HG02610 (cell line): ENCODE measurements around the gene CYB5R4.
A peak's percentile ranks its signal among the peaks of the same experiment; 100 is the strongest.
"Not testable (repeated sequence)": the region's sequence is repeated elsewhere in the genome, so short reads cannot be mapped to it uniquely, and the experiment has no call there.

Experiments
- ATAC-seq: cut with Tn5 transposase; IDR thresholded peaks from one replicate; pipeline ENCODE4 v1.9.1; 2021; ENCODE audit warnings: mild to moderate bottlenecking, moderate library complexity; ENCODE audit not compliant: unreplicated experiment

CYB5R4 gene

GRCh38 chr6:83862776-83863471 lies 3.4 kb downstream of the CYB5R4 start:
- ATAC-seq, result no peak

GRCh38 chr6:83867043-83867442 lies 7.6 kb downstream of the CYB5R4 start:
- no peak for ATAC-seq

GRCh38 chr6:83867527-83868161 lies 8.2 kb downstream of the CYB5R4 start:
- ATAC-seq, result no peak

- ATAC-seq, result no peak
Observed at GRCh38 chr6:83868639-83869038, 9.2 kb downstream of the CYB5R4 start.

- no peak for ATAC-seq
Observed at GRCh38 chr6:83870649-83871048, 11.2 kb downstream of the CYB5R4 start.

GRCh38 chr6:83872386-83873118 lies 13.1 kb downstream of the CYB5R4 start:
- ATAC-seq, result peak; percentile 46

- no peak for ATAC-seq
Observed at GRCh38 chr6:83873869-83874268, 14.4 kb downstream of the CYB5R4 start.

- ATAC-seq, result no peak
Observed at GRCh38 chr6:83875843-83876242, 16.4 kb downstream of the CYB5R4 start.

GRCh38 chr6:83878902-83879644 lies 19.6 kb downstream of the CYB5R4 start:
- ATAC-seq, result no peak

- no peak for ATAC-seq
Observed at GRCh38 chr6:83879746-83880145, 20.3 kb downstream of the CYB5R4 start.

GRCh38 chr6:83883240-83883639 lies 23.8 kb downstream of the CYB5R4 start:
- no peak for ATAC-seq

- peak; percentile 84 for ATAC-seq
Observed at GRCh38 chr6:83884523-83884922, 25.0 kb downstream of the CYB5R4 start.

GRCh38 chr6:83885984-83886383 lies 26.5 kb downstream of the CYB5R4 start:
- no peak for ATAC-seq

- ATAC-seq, result no peak
Observed at GRCh38 chr6:83889621-83890020, 30.1 kb downstream of the CYB5R4 start.

- ATAC-seq, result no peak
Observed at GRCh38 chr6:83890520-83890919, 31.0 kb downstream of the CYB5R4 start.

GRCh38 chr6:83891586-83891985 lies 32.1 kb downstream of the CYB5R4 start:
- no peak for ATAC-seq

GRCh38 chr6:83893024-83893423 lies 33.5 kb downstream of the CYB5R4 start:
- ATAC-seq, result no peak

GRCh38 chr6:83897094-83897493 lies 37.6 kb downstream of the CYB5R4 start:
- ATAC-seq, result not testable (repeated sequence)

GRCh38 chr6:83901624-83902023 lies 42.1 kb downstream of the CYB5R4 start:
- ATAC-seq, result no peak

GRCh38 chr6:83904395-83904794 lies 44.9 kb downstream of the CYB5R4 start:
- ATAC-seq, result no peak

- no peak for ATAC-seq
Observed at GRCh38 chr6:83905648-83906047, 46.2 kb downstream of the CYB5R4 start.
